Caco-2 (cell line): ENCODE measurements around the gene SLC9A3. TPM values are rescaled to one million over a fixed set of nuclear protein-coding genes. Genes with fewer than 3 reads are reported as not detected.
"Not testable (repeated sequence)": the region's sequence is repeated elsewhere in the genome, so short reads cannot be mapped to it uniquely, and the experiment has no call there.

Experiments
- BruUV-seq: library from RNA; stranded (reverse); fragments of 400-500 nt; replicated peaks from 2 replicates; lab custom pipeline; 2021; lab: Mats Ljungman, UMichigan
- CTCF ChIA-PET: fragments of 300-600 bp; sonication (Branson Sonifier 250); formaldehyde crosslinking; loops from one replicate; lab custom pipeline; 2022; ENCODE audit warnings: antibody characterized with exemption; lab: Charles Lee
- POLR2A ChIA-PET: fragments of 300-600 bp; sonication (Branson Sonifier 250); formaldehyde crosslinking; loops from one replicate; lab custom pipeline; 2022; ENCODE audit warnings: antibody characterized with exemption; lab: Charles Lee
- DNase-seq, 2 experiments: peaks; one replicate each; pipeline versions ENCODE4 v3.0.0 to v3.0.0-alpha.2; 2020 to 2022
- H3K27me3 ChIP-seq: replicated peaks from 2 replicates; pipeline ENCODE4 v1.6.0; 2011; ENCODE audit warnings: low read length; ENCODE audit not compliant: control insufficient read depth, insufficient read depth
- H3K36me3 ChIP-seq: 2 replicates; pipeline ENCODE4 v1.5.1; 2011; ENCODE audit warnings: low read length; ENCODE audit not compliant: control insufficient read depth, insufficient read depth
- H3K4me1 ChIP-seq: fragments of 250-450 bp; sonication (Bioruptor Pico); 2 replicates; pipeline ENCODE4 v1.5.1; 2020; ENCODE audit warnings: mild to moderate bottlenecking
- H3K4me3 ChIP-seq: 2 replicates; pipeline ENCODE4 v1.5.1; 2011; ENCODE audit warnings: low read depth, mild to moderate bottlenecking, control low read depth, low read length
- H3K9me3 ChIP-seq: fragments of 250-450 bp; sonication (Bioruptor Pico); 2 replicates; pipeline ENCODE4 v1.5.1; 2020; ENCODE audit warnings: mild to moderate bottlenecking, moderate library complexity
- H3K27ac Mint-ChIP-seq: one replicate; pipeline ENCODE4 v1.8.0; 2022; ENCODE audit warnings: mixed read lengths; ENCODE audit not compliant: unreplicated experiment
- H3K27me3 Mint-ChIP-seq: one replicate; pipeline ENCODE4 v1.8.0; 2022; ENCODE audit warnings: mixed read lengths; ENCODE audit not compliant: insufficient read depth, unreplicated experiment
- H3K36me3 Mint-ChIP-seq: one replicate; pipeline ENCODE4 v1.8.0; 2022; ENCODE audit warnings: mild to moderate bottlenecking, mixed read lengths; ENCODE audit not compliant: insufficient read depth, unreplicated experiment
- H3K4me1 Mint-ChIP-seq: one replicate; pipeline ENCODE4 v1.8.0; 2022; ENCODE audit warnings: low read depth, mixed read lengths; ENCODE audit not compliant: unreplicated experiment
- H3K4me3 Mint-ChIP-seq: one replicate; pipeline ENCODE4 v1.8.0; 2022; ENCODE audit warnings: mild to moderate bottlenecking, moderate library complexity, mixed read lengths; ENCODE audit not compliant: unreplicated experiment
- H3K9me3 Mint-ChIP-seq: one replicate; pipeline ENCODE4 v1.8.0; 2022; ENCODE audit warnings: mixed read lengths; ENCODE audit not compliant: unreplicated experiment
- intact Hi-C: fragments of 100-400 bp; cut with micrococcal nuclease; formaldehyde crosslinking; loops from one replicate; pipeline ENCODE4 v1.10.0; 2022; ENCODE audit not compliant: unreplicated experiment
- total RNA-seq: library from RNA; stranded (reverse); gene quantifications from 2 replicates; pipeline ENCODE4 v1.2.3, GENCODE V29; 2022
- TF ChIP-seq, protein P1 (sequence below), 2 experiments: fragments of 200-600 bp in 1 of 2; IDR thresholded peaks; 1 replicate in 1 of 2; 2 replicates in 1 of 2; pipeline versions ENCODE4 v1.5.1 to v1.8.0; 2011 to 2022; ENCODE audit warnings: antibody characterized with exemption in 1 of 2, control low read depth in 1 of 2, inconsistent platforms in 1 of 2, low read depth in 1 of 2, low read length in 1 of 2, mild to moderate bottlenecking in 1 of 2, moderate library complexity in 1 of 2; ENCODE audit not compliant: insufficient read depth in 1 of 2, severe bottlenecking in 1 of 2, unreplicated experiment in 1 of 2

The SLC9A3 gene
- total RNA-seq, 1 experiment from 2014 or later, result 3.4 TPM

DNA sequence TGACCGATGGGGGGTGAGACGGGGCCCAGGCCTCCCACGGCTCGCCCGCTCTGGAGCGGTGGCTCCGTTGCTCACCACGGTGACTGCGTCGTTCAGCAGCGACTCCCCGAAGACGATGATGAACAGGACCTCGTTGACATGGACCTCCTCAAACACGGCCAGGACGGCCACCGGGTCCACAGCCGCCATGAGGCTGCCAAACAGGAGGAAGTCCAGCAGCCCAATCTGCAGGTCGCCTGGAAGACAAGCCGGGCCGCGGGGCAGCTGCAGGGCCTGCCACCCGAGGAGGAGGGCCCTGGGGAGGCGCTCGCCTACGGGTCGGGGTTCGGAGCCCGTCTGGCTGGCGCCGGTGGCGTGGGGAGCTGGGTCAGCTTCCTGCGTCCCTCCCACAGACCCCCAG, 36.0 kb downstream of the SLC9A3 start:
- Histone ChIP-seq H3K9me3 (no peaks in the 10 kb centered on the region), H3K36me3 (no peaks in the 10 kb centered on the region), H3K4me1 (no peaks in the 10 kb centered on the region), H3K27me3 (no peaks in the 10 kb centered on the region), H3K4me3 (no peak overlapping the region)
- ChIA-PET CTCF (no interaction called here), POLR2A (no interaction called here)
- DNase-seq, result no peak
- BruUV-seq, result no TSS peak
- Mint-ChIP-seq H3K27ac (no peak overlapping the region), H3K36me3 (no peaks in the 10 kb centered on the region), H3K27me3 (no peaks in the 10 kb centered on the region), H3K4me1 (no peaks in the 10 kb centered on the region), H3K9me3 (no peaks in the 10 kb centered on the region), H3K4me3 (no peak overlapping the region)
- intact Hi-C loops, result no loop called here
- TF ChIP-seq, protein P1, sequence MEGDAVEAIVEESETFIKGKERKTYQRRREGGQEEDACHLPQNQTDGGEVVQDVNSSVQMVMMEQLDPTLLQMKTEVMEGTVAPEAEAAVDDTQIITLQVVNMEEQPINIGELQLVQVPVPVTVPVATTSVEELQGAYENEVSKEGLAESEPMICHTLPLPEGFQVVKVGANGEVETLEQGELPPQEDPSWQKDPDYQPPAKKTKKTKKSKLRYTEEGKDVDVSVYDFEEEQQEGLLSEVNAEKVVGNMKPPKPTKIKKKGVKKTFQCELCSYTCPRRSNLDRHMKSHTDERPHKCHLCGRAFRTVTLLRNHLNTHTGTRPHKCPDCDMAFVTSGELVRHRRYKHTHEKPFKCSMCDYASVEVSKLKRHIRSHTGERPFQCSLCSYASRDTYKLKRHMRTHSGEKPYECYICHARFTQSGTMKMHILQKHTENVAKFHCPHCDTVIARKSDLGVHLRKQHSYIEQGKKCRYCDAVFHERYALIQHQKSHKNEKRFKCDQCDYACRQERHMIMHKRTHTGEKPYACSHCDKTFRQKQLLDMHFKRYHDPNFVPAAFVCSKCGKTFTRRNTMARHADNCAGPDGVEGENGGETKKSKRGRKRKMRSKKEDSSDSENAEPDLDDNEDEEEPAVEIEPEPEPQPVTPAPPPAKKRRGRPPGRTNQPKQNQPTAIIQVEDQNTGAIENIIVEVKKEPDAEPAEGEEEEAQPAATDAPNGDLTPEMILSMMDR (IDR thresholded peaks at IDR 0.05; ENCODE audit: insufficient read depth in 1 of 2, low read depth in 1 of 2, low read length in 1 of 2, severe bottlenecking in 1 of 2, unreplicated experiment in 1 of 2), result no peak

DNA sequence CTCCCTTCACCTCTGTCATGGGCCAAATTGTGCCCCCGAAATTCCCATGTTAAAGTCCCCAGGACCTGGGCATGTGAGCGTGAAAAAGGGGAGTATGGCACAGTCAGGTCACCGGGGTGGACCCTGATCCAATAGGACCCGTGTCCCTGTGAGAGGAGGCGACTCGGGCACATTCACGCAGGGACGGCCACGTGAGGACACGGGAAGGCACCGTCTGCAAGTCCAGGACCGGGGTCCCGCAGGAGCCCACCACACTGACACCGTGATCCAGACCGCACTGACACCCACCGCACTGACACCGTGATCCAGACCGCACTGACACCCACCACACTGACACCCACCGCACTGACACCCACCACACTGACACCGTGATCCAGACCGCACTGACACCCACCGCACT, 37.7 kb downstream of the SLC9A3 start:
- H3K9me3 ChIP-seq, BruUV-seq, CTCF ChIA-PET, H3K36me3 Mint-ChIP-seq, H3K4me1 Mint-ChIP-seq, H3K27ac Mint-ChIP-seq, DNase-seq, H3K4me1 ChIP-seq, intact Hi-C loops, H3K27me3 ChIP-seq, H3K36me3 ChIP-seq, H3K27me3 Mint-ChIP-seq, H3K4me3 ChIP-seq, H3K4me3 Mint-ChIP-seq, POLR2A ChIA-PET, H3K9me3 Mint-ChIP-seq: not testable (repeated sequence)

DNA sequence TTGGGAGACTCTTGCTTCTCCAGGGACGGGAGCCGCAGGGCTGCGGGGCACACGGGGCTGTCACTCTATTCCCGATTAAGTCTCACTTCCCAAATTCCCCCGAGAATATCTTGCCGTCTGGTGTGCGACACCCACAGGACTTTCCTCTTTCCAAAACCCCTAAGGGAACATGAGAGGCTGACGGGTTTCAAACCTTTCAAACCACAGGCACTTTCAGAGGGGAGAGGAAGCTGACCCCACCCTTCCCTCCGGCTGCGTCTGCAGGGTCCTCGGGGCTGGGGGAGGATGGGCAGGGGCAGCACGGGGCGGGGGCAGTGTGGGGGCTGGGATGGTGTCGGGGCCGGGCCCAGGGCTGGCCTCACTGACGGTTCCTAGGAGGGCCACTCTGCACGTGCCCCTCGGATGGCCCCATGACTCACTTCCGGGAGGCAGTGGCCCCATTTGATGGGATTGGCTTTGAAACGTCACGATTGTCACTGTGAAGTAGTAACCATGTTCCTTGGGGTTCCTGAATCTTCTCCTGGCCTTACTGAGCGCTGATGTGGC, 38.2 kb downstream of the SLC9A3 start:
- no TSS peak for BruUV-seq

More for the DNA sequence above, 38.2 kb downstream of the SLC9A3 start:
- Mint-ChIP-seq H3K27me3 (no peaks in the 10 kb centered on the region), H3K4me3 (no peak overlapping the region), H3K4me1 (no peaks in the 10 kb centered on the region), H3K9me3 (no peaks in the 10 kb centered on the region), H3K27ac (no peak overlapping the region), H3K36me3 (no peaks in the 10 kb centered on the region)
- POLR2A ChIA-PET, result no interaction called here
- Histone ChIP-seq H3K27me3 (no peaks in the 10 kb centered on the region), H3K9me3 (no peaks in the 10 kb centered on the region), H3K4me1 (no peaks in the 10 kb centered on the region), H3K4me3 (no peak overlapping the region), H3K36me3 (no peaks in the 10 kb centered on the region)
- intact Hi-C loops, result no loop called here
- DNase-seq, result no peak
- CTCF ChIA-PET, result no interaction called here
- TF ChIP-seq, protein P1 (IDR thresholded peaks at IDR 0.05; ENCODE audit: insufficient read depth in 1 of 2, low read depth in 1 of 2, low read length in 1 of 2, severe bottlenecking in 1 of 2, unreplicated experiment in 1 of 2), result no peak
